ENCODE results near the gene MAPKAP1. TPM values are rescaled to one million over a fixed set of nuclear protein-coding genes. Genes with fewer than 3 reads are reported as not detected.
"Not testable (repeated sequence)": the region's sequence is repeated elsewhere in the genome, so short reads cannot be mapped to it uniquely, and the experiment has no call there.

Gene MAPKAP1
- total and polyA plus RNA-seq, 2 experiments from 2014 or later, result 66.7 to 85.6 TPM

GRCh38 chr9:125570246-125570645 is 136.8 kb downstream of the MAPKAP1 start:
- Histone ChIP-seq H3K27me3 (no peaks in the 10 kb centered on the region), H3K9me3 (ENCODE audit: low read depth) (peaks cover 4% of the 10 kb centered on the region), H3K4me1 (ENCODE audit: low read depth) (no peaks in the 10 kb centered on the region), H3K4me3 (no peak overlapping the region), H3K27ac (no peak overlapping the region), H3K36me3 (no peaks in the 10 kb centered on the region)
- TF ChIP-seq, protein P1, sequence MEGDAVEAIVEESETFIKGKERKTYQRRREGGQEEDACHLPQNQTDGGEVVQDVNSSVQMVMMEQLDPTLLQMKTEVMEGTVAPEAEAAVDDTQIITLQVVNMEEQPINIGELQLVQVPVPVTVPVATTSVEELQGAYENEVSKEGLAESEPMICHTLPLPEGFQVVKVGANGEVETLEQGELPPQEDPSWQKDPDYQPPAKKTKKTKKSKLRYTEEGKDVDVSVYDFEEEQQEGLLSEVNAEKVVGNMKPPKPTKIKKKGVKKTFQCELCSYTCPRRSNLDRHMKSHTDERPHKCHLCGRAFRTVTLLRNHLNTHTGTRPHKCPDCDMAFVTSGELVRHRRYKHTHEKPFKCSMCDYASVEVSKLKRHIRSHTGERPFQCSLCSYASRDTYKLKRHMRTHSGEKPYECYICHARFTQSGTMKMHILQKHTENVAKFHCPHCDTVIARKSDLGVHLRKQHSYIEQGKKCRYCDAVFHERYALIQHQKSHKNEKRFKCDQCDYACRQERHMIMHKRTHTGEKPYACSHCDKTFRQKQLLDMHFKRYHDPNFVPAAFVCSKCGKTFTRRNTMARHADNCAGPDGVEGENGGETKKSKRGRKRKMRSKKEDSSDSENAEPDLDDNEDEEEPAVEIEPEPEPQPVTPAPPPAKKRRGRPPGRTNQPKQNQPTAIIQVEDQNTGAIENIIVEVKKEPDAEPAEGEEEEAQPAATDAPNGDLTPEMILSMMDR (IDR thresholded peaks at IDR 0.05; ENCODE audit: low read depth, low read length), result no peak
- no peak for DNase-seq (ENCODE audit: low read depth in 1 of 2, low spot score in 1 of 2)

DNA sequence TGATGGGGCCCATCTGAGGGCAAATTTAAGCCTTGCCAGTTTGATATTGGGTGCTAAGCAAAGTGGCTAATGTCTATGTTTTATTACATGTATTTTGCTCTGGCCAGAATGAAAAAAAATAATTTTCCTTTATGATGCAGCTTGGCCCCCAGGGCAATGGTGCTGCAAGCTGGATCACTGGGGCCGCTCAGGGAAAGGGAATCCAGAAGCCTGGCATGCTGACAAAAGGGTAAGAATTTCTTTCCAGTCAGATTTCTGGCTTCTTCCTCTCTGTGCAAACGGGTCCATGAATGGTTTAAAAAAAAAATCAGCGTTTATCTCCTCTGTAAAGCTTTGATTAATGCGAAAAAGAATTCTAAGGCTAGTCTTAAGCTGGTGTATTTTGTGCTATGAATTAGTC is 138.4 kb downstream of the MAPKAP1 start:
- H3K27ac ChIP-seq, result no peak overlapping the region
- H3K4me1 ChIP-seq (ENCODE audit: low read depth), result peaks cover 8% of the 10 kb centered on the region
- H3K9me3 ChIP-seq (ENCODE audit: low read depth), result peaks cover 3% of the 10 kb centered on the region
- no peaks in the 10 kb centered on the region for H3K36me3 ChIP-seq
- TF ChIP-seq, protein P1 (IDR thresholded peaks at IDR 0.05; ENCODE audit: low read depth, low read length), result no peak
- H3K4me3 ChIP-seq, result no peak overlapping the region
- H3K27me3 ChIP-seq, result no peaks in the 10 kb centered on the region
- peak in 1 of 2 donors; percentile 61 for DNase-seq (ENCODE audit: low read depth in 1 of 2, low spot score in 1 of 2)

- not testable (repeated sequence) for H3K9me3 ChIP-seq (ENCODE audit: low read depth); H3K27ac ChIP-seq; H3K36me3 ChIP-seq; H3K4me3 ChIP-seq; H3K27me3 ChIP-seq; DNase-seq (ENCODE audit: low read depth in 1 of 2, low spot score in 1 of 2)
- peaks cover 13% of the 10 kb centered on the region for H3K4me1 ChIP-seq (ENCODE audit: low read depth)
These were observed 141.0 kb downstream of the MAPKAP1 start for GRCh38 chr9:125566051-125566450.

DNA sequence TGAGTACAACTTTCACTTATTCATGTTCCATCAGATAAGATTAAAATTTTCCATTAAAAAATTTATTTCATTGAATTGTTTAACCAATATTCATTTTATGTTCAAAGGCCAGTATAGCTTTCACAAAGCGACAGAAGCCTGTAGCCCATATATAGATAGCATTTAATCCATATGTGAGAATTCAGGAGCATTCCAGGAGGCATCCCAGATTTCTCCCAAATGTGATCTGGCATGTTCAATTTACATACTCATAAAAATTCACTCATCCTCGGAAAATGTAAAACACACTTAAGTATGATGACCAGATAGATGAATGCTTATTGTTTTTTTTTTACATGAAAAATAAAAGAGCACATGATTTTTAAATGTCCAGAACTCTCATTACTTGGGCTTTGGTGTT is 141.9 kb downstream of the MAPKAP1 start:
- DNase-seq (ENCODE audit: low read depth in 1 of 2, low spot score in 1 of 2), result no peak
- Histone ChIP-seq H3K9me3 (ENCODE audit: low read depth) (no peaks in the 10 kb centered on the region), H3K4me3 (no peak overlapping the region), H3K36me3 (no peaks in the 10 kb centered on the region), H3K27ac (no peak overlapping the region), H3K4me1 (ENCODE audit: low read depth) (peaks cover 13% of the 10 kb centered on the region), H3K27me3 (no peaks in the 10 kb centered on the region)
- TF ChIP-seq, protein P1 (IDR thresholded peaks at IDR 0.05; ENCODE audit: low read depth, low read length), result no peak

DNA sequence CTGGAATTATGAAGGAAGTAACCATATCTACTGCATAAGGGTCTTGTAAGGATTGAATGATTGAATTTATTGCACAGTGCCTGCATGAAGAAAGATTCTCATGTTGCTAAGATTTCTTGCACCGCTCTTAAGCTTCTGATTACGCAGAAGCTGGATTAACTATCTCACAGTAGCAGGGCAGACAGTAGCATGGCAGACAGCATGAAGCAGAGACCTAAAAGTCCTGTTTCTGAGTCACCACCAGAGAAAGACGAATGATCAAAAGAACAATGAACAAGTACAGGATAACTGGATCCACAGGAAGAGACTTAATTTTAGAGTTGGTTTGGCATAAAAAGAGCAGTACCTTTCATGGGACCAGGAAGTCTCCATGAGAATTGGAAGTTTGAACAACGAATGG is 142.4 kb downstream of the MAPKAP1 start:
- H3K27me3 ChIP-seq, result no peaks in the 10 kb centered on the region
- TF ChIP-seq, protein P1 (IDR thresholded peaks at IDR 0.05; ENCODE audit: low read depth, low read length), result no peak
- H3K36me3 ChIP-seq, result no peaks in the 10 kb centered on the region
- H3K4me3 ChIP-seq, result no peak overlapping the region
- no peak for DNase-seq (ENCODE audit: low read depth in 1 of 2, low spot score in 1 of 2)
- no peaks in the 10 kb centered on the region for H3K9me3 ChIP-seq (ENCODE audit: low read depth)
- H3K4me1 ChIP-seq (ENCODE audit: low read depth), result peaks cover 13% of the 10 kb centered on the region
- peak overlapping the region; percentile 32 for H3K27ac ChIP-seq

GRCh38 chr9:125561509-125562148 is 145.4 kb downstream of the MAPKAP1 start:
- Histone ChIP-seq H3K36me3 (no peaks in the 10 kb centered on the region), H3K27ac (no peak overlapping the region), H3K9me3 (ENCODE audit: low read depth) (no peaks in the 10 kb centered on the region), H3K27me3 (no peaks in the 10 kb centered on the region), H3K4me1 (ENCODE audit: low read depth) (peaks cover 24% of the 10 kb centered on the region), H3K4me3 (no peak overlapping the region)
- no peak for DNase-seq (ENCODE audit: low read depth in 1 of 2, low spot score in 1 of 2)
- TF ChIP-seq, protein P1 (IDR thresholded peaks at IDR 0.05; ENCODE audit: low read depth, low read length), result no peak

All from cardiac muscle cell (in vitro differentiated cells and primary cell).